ENCODE results near the gene EID2. TPM values are rescaled to one million over a fixed set of nuclear protein-coding genes. Genes with fewer than 3 reads are reported as not detected.

EID2 gene
- total and polyA plus RNA-seq, 2 donors (not counting 3 experiments of a cell fraction or from before 2014, with no cell fraction given), result 6.6 to 17.4 TPM

DNA sequence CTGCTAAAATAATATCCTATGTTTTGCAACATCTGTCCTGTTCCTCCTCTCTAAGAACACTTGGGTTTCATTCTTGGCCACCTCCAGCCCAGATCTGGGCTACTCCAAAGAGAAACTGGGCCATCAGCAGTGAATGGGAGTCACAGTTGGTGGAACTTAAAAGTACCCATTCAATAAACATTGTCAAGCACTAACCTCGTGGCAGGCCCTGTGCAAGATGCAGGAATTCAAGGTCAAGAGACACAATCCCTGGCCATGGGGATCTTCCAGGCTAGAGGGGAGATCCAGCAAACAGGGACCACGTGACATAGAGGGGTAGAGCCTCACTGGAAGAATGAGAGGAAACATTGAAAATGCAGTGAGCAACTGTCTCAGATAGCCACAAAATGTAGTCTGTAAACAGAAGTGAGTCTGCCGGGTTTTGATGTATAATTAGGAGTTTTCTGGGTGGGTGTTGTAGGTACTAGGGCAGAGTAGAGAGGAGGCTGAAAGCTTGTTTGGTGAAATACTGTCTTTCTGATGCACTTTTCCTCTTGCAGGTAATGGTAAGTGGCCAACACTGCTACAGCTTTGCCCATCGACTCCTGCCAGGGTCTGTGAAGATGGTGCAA, 14.8 kb upstream of the EID2 start:
- Histone ChIP-seq H3K4me2 (ENCODE audit: insufficient read depth, low read length) (no peak overlapping the region), H3K4me1 (ENCODE audit: control insufficient read depth, extremely low read depth, insufficient read depth, low read length) (no peaks in the 10 kb centered on the region), H3K27ac (ENCODE audit: insufficient read depth, low read depth, low read length) (no peak overlapping the region), H3K79me2 (ENCODE audit: control insufficient read depth, insufficient read depth, low read length) (no peaks in the 10 kb centered on the region), H3K4me3 (replicated peaks in 1 of 3; ENCODE audit: insufficient read depth in 1 of 3, low read depth in 1 of 3, low read length in 3 of 3) (no peak overlapping the region), H3K9ac (replicated peaks; ENCODE audit: extremely low read depth, insufficient read depth, low read length) (no peak overlapping the region), H2AFZ (ENCODE audit: low read depth, low read length) (no peak overlapping the region), H3K36me3 (ENCODE audit: control insufficient read depth in 2 of 2, extremely low read depth in 1 of 2, insufficient read depth in 2 of 2, low read length in 2 of 2) (no peaks in the 10 kb centered on the region), H3K27me3 (ENCODE audit: control insufficient read depth in 2 of 2, insufficient read depth in 2 of 2, low read length in 2 of 2) (peaks cover 4 to 5% of the 10 kb centered on the region in 2 experiments), H3K9me3 (replicated peaks; ENCODE audit: control insufficient read depth, insufficient read depth, low read length) (no peaks in the 10 kb centered on the region), H3K9me1 (replicated peaks; ENCODE audit: control insufficient read depth, extremely low read depth, insufficient read depth, low read length) (no peaks in the 10 kb centered on the region), H4K20me1 (replicated peaks; ENCODE audit: control insufficient read depth, extremely low read depth, insufficient read depth, low read length) (no peaks in the 10 kb centered on the region)
- FAIRE-seq (no peak), DNase-seq (ENCODE audit: low read depth, low spot score) (no peak)
- POLR2A ChIA-PET, result no interaction called here
- intact Hi-C loops (cut with micrococcal nuclease), result no loop called here
- BruUV-seq (replicated peaks), result no TSS peak
- CTCF ChIA-PET, result interaction anchor here (2.2 kb wide), 1 partner anchor 118 kb away, joined by 17 read pairs; no protein-coding TSS in a partner anchor
- dilution Hi-C loops (cut with MboI; ENCODE audit: extremely low pct_ligation_motif_present, low sequenced_read_pairs), result no loop called here
- TF ChIP-seq EZH2 (IDR thresholded peaks at IDR 0.05; ENCODE audit: borderline replicate concordance, low read depth, low read length, severe bottlenecking) (no peak), POLR2A (IDR thresholded peaks at IDR 0.05; ENCODE audit: low read depth, low read length) (no peak), FOS (IDR thresholded peaks at IDR 0.05; ENCODE audit: borderline replicate concordance, insufficient read depth, low read length) (no peak), POLR2AphosphoS5 (IDR thresholded peaks at IDR 0.05; ENCODE audit: insufficient read depth, low read depth, low read length) (no peak), MYC (IDR thresholded peaks at IDR 0.05; ENCODE audit: low read depth, low read length) (no peak), GATA2 (IDR thresholded peaks at IDR 0.05; ENCODE audit: insufficient read depth, insufficient read length, low read depth, low read length) (no peak), JUN (IDR thresholded peaks at IDR 0.05; ENCODE audit: borderline replicate concordance, insufficient read depth, insufficient read length, low read depth) (no peak)
- TF ChIP-seq, protein P1, sequence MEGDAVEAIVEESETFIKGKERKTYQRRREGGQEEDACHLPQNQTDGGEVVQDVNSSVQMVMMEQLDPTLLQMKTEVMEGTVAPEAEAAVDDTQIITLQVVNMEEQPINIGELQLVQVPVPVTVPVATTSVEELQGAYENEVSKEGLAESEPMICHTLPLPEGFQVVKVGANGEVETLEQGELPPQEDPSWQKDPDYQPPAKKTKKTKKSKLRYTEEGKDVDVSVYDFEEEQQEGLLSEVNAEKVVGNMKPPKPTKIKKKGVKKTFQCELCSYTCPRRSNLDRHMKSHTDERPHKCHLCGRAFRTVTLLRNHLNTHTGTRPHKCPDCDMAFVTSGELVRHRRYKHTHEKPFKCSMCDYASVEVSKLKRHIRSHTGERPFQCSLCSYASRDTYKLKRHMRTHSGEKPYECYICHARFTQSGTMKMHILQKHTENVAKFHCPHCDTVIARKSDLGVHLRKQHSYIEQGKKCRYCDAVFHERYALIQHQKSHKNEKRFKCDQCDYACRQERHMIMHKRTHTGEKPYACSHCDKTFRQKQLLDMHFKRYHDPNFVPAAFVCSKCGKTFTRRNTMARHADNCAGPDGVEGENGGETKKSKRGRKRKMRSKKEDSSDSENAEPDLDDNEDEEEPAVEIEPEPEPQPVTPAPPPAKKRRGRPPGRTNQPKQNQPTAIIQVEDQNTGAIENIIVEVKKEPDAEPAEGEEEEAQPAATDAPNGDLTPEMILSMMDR (IDR thresholded peaks at IDR 0.05; ENCODE audit: extremely low read depth in 1 of 2, insufficient read depth in 1 of 2, low read depth in 1 of 2, low read length in 2 of 2), result no peak
- TF ChIP-seq, protein P2, sequence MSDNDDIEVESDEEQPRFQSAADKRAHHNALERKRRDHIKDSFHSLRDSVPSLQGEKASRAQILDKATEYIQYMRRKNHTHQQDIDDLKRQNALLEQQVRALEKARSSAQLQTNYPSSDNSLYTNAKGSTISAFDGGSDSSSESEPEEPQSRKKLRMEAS (IDR thresholded peaks at IDR 0.05; ENCODE audit: insufficient read depth, insufficient read length), result no peak
